Measurements from ENCODE around the gene FBXO2. TPM values are rescaled to one million over a fixed set of nuclear protein-coding genes. Genes with fewer than 3 reads are reported as not detected.

FBXO2 gene
- total and polyA plus RNA-seq, 9 of the 15 experiments (the other 6 are each of a cell fraction or from before 2014, with no cell fraction given), result 0.04 to 1.9 (median 0.27) TPM

DNA sequence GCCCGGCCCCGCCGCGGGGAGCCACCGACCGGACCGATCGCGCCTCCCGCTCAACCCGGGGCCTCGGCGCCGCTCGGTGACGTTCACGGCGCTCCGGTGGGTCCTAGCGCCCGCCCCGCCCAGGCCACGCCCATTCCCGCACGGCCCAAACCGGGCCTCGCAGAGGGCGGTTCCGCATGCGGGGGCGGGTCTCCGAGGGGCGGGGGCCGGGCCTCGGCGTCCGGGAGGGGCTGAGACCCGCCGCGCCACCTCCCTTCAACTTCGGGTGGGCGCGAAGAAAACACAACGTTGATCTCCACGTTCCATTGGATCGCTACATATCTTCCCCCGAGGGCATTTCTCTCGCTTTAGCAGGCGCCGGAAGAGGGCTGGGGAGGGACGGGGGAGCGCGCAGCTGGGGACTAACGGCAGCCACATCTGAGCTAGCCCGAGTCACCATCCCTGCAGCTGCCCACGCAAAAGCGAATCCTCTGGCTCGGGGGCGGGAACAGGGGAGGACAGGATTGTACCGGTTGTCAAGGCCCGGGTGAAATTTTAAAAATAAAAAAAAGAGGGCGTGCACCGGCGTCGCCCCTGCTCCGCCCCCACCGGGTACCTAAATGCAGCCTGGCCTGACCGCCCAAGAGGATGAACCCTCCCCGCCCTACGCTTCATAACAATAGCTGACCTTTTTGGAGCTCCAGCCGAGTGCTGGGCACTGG is 27.0 kb upstream of the FBXO2 start, which contains the start of gene MAD2L2:
Gene MAD2L2, minus strand, starts transcription at position 78 of the 701 bp plus-strand sequence. CDS start 547 bp downstream, outside the sequence.
- in situ Hi-C loops (cut with MboI), result no loop called here
- DNase-seq (ENCODE audit: extremely low read depth in 1 of 4, low spot score in 3 of 4) (peak; percentile 95 to 99 (median 98)), FAIRE-seq (peak; percentile 82), ATAC-seq (peak; percentile 94)
- Histone ChIP-seq H3K27ac (ENCODE audit: extremely low read depth, low read depth, low read length) (peak within 1 kb of the TSS; percentile 93), H3K4me2 (ENCODE audit: insufficient read depth, low read length) (peak within 1 kb of the TSS; percentile 92), H3K27me3 (ENCODE audit: control insufficient read depth in 2 of 2, insufficient read depth in 2 of 2, low read length in 2 of 2) (no peaks in the 10 kb centered on the region), H3K9ac (ENCODE audit: insufficient read depth in 1 of 2, low read depth in 2 of 2, low read length in 2 of 2) (peak within 1 kb of the TSS; percentile 86 to 95), H3K36me3 (ENCODE audit: control insufficient read depth, insufficient read depth, low read length) (peaks cover 32% of the 10 kb centered on the region), H3K4me1 (replicated peaks in 1 of 2; ENCODE audit: control insufficient read depth in 2 of 2, insufficient read depth in 2 of 2, low read length in 2 of 2) (peaks cover 11 to 32% of the 10 kb centered on the region in 2 experiments), H2AFZ (ENCODE audit: low read depth, low read length) (peak within 1 kb of the TSS; percentile 87), H3K79me2 (ENCODE audit: control insufficient read depth, insufficient read depth, low read length) (peaks cover 22% of the 10 kb centered on the region), H4K20me1 (replicated peaks; ENCODE audit: control insufficient read depth, insufficient read depth, low read length) (no peaks in the 10 kb centered on the region; the same call in 1 of the 2 replicates), H3K9me1 (ENCODE audit: control insufficient read depth, insufficient read depth, low read length) (peaks cover 4% of the 10 kb centered on the region), H3K4me3 (peak within 1 kb of the TSS; percentile 99), H3K9me3 (replicated peaks; ENCODE audit: control insufficient read depth, insufficient read depth, low read depth, low read length) (no peaks in the 10 kb centered on the region)
- WGBS (ENCODE audit: insufficient coverage, low coverage, missing lambda C conversion rate), result under 1% methylated on average over 52 of the region's 71 CpGs
- CTCF ChIA-PET (ENCODE audit: low intra/inter-chr PET ratio), result interaction anchor here (0.6 kb wide), 1 partner anchor 39 kb away, joined by 3 read pairs; no protein-coding TSS in a partner anchor
- intact Hi-C loops (cut with micrococcal nuclease), result no loop called here
- BruUV-seq (replicated peaks), result no TSS peak
- POLR2A ChIA-PET, result interaction anchor here (0.7 to 3.3 kb wide), 11 partner anchors 8 to 228 kb away, joined by 3 to 40 read pairs (median 4); no protein-coding TSS in a partner anchor
- no peak for TF ChIP-seq ZNF830 (CRISPR knock-in tag; IDR thresholded peaks at IDR 0.05)
- TF ChIP-seq, protein P1, sequence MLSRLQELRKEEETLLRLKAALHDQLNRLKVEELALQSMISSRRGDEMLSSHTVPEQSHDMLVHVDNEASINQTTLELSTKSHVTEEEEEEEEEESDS (CRISPR knock-in tag; IDR thresholded peaks at IDR 0.05), result no peak
- TF ChIP-seq HDAC1 (IDR thresholded peaks at IDR 0.05), result peak; percentile 51 to 54; a peak in 3 of 4 replicates
- TF ChIP-seq, protein P2, sequence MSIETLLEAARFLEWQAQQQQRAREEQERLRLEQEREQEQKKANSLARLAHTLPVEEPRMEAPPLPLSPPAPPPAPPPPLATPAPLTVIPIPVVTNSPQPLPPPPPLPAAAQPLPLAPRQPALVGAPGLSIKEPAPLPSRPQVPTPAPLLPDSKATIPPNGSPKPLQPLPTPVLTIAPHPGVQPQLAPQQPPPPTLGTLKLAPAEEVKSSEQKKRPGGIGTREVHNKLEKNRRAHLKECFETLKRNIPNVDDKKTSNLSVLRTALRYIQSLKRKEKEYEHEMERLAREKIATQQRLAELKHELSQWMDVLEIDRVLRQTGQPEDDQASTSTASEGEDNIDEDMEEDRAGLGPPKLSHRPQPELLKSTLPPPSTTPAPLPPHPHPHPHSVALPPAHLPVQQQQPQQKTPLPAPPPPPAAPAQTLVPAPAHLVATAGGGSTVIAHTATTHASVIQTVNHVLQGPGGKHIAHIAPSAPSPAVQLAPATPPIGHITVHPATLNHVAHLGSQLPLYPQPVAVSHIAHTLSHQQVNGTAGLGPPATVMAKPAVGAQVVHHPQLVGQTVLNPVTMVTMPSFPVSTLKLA (conservative IDR thresholded peaks at IDR 0.05), result peak; percentile 70 to 85
- TF ChIP-seq, protein P3, sequence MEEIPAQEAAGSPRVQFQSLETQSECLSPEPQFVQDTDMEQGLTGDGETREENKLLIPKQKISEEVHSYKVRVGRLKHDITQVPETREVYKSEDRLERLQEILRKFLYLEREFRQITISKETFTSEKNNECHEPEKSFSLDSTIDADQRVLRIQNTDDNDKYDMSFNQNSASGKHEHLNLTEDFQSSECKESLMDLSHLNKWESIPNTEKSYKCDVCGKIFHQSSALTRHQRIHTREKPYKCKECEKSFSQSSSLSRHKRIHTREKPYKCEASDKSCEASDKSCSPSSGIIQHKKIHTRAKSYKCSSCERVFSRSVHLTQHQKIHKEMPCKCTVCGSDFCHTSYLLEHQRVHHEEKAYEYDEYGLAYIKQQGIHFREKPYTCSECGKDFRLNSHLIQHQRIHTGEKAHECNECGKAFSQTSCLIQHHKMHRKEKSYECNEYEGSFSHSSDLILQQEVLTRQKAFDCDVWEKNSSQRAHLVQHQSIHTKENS (CRISPR knock-in tag; IDR thresholded peaks at IDR 0.05), result no peak
- peak; percentile 97 for TF ChIP-seq CREB1 (IDR thresholded peaks at IDR 0.05)
- peak; percentile 96 for TF ChIP-seq CREB1 (CRISPR knock-in tag; IDR thresholded peaks at IDR 0.05)
- TF ChIP-seq GABPA (tag; conservative IDR thresholded peaks at IDR 0.05; ENCODE audit: low read depth), result peak; percentile 82
- peak; percentile 87 for TF ChIP-seq RBFOX2 (IDR thresholded peaks at IDR 0.05; ENCODE audit: low read depth, low read length)
- TF ChIP-seq, protein P4, sequence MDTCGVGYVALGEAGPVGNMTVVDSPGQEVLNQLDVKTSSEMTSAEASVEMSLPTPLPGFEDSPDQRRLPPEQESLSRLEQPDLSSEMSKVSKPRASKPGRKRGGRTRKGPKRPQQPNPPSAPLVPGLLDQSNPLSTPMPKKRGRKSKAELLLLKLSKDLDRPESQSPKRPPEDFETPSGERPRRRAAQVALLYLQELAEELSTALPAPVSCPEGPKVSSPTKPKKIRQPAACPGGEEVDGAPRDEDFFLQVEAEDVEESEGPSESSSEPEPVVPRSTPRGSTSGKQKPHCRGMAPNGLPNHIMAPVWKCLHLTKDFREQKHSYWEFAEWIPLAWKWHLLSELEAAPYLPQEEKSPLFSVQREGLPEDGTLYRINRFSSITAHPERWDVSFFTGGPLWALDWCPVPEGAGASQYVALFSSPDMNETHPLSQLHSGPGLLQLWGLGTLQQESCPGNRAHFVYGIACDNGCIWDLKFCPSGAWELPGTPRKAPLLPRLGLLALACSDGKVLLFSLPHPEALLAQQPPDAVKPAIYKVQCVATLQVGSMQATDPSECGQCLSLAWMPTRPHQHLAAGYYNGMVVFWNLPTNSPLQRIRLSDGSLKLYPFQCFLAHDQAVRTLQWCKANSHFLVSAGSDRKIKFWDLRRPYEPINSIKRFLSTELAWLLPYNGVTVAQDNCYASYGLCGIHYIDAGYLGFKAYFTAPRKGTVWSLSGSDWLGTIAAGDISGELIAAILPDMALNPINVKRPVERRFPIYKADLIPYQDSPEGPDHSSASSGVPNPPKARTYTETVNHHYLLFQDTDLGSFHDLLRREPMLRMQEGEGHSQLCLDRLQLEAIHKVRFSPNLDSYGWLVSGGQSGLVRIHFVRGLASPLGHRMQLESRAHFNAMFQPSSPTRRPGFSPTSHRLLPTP (IDR thresholded peaks at IDR 0.05; ENCODE audit: borderline replicate concordance, extremely low read depth, insufficient read length), result no peak
- peak; percentile 58 for TF ChIP-seq HNRNPK (IDR thresholded peaks at IDR 0.05; ENCODE audit: low read depth, low read length, poor library complexity, severe bottlenecking)
- TF ChIP-seq SMAD4 (CRISPR knock-in tag; conservative IDR thresholded peaks at IDR 0.05), result peak; percentile 59; the same call in 1 of the 2 replicates
- TF ChIP-seq PRMT5 (CRISPR knock-in tag; IDR thresholded peaks at IDR 0.05), result no peak
- TF ChIP-seq HDAC6 (IDR thresholded peaks at IDR 0.05; ENCODE audit: low read depth, low read length), result no peak
- no peak for TF ChIP-seq POLR3G (IDR thresholded peaks at IDR 0.05; ENCODE audit: extremely low read depth, insufficient read length, insufficient replicate concordance)
- peak; percentile 69; the same call in 1 of the 2 replicates for TF ChIP-seq GTF2E2 (tag; IDR thresholded peaks at IDR 0.05)

Data from K562 (cell line).